Ureter (tissue), 1 donor: Measurements from ENCODE around the gene PTPN1. TPM values are rescaled to one million over a fixed set of nuclear protein-coding genes. Genes with fewer than 3 reads are reported as not detected.
"Not testable (repeated sequence)": the region's sequence is repeated elsewhere in the genome, so short reads cannot be mapped to it uniquely, and the experiment has no call there.

Experiments used
- DNase-seq: peaks from one replicate; pipeline ENCODE4 v3.0.0-alpha.2; 2020; ENCODE audit warnings: low spot score
- total RNA-seq: library from RNA; stranded (reverse); gene quantifications from one replicate; pipeline ENCODE4 v1.2.4, GENCODE V29; 2023
- donor health status: DM: yes; HTN: yes; CAD: no.

Gene PTPN1
- total RNA-seq, 1 donor from 2014 or later = 33.6 TPM

- DNase-seq = no peak
These were observed 28.4 kb upstream of the PTPN1 start for GRCh38 chr20:50481741-50482140.

- DNase-seq = no peak
These were observed 27.7 kb upstream of the PTPN1 start for GRCh38 chr20:50482396-50482981.

GRCh38 chr20:50484271-50484976 is 25.8 kb upstream of the PTPN1 start:
- DNase-seq = no peak

- no peak for DNase-seq
These were observed 22.8 kb upstream of the PTPN1 start for GRCh38 chr20:50487397-50487796.

- DNase-seq = no peak
These were observed 21.9 kb upstream of the PTPN1 start for GRCh38 chr20:50488236-50488806.

- DNase-seq = no peak
These were observed 19.0 kb upstream of the PTPN1 start for GRCh38 chr20:50491168-50491567.

- DNase-seq = no peak
These were observed 18.1 kb upstream of the PTPN1 start for GRCh38 chr20:50491926-50492634.

- no peak for DNase-seq
These were observed 16.3 kb upstream of the PTPN1 start for GRCh38 chr20:50493881-50494253.

- DNase-seq = no peak
These were observed 15.8 kb upstream of the PTPN1 start for GRCh38 chr20:50494428-50494827.

GRCh38 chr20:50496773-50497385 is 13.3 kb upstream of the PTPN1 start:
- no peak for DNase-seq

- no peak for DNase-seq
These were observed 12.0 kb upstream of the PTPN1 start for GRCh38 chr20:50498071-50498776.

- no peak for DNase-seq
These were observed 10.2 kb upstream of the PTPN1 start for GRCh38 chr20:50499938-50500337.

- no peak for DNase-seq
These were observed 8.0 kb upstream of the PTPN1 start for GRCh38 chr20:50501972-50502745.

GRCh38 chr20:50504231-50504823 is 5.9 kb upstream of the PTPN1 start:
- DNase-seq = no peak

GRCh38 chr20:50506270-50506579 is 4.0 kb upstream of the PTPN1 start:
- DNase-seq = no peak

- DNase-seq = not testable (repeated sequence)
These were observed 2.4 kb upstream of the PTPN1 start for GRCh38 chr20:50507745-50508144.

GRCh38 chr20:50508171-50508755 is 1.9 kb upstream of the PTPN1 start:
- no peak for DNase-seq

GRCh38 chr20:50510706-50511542 is 741 bp downstream of the PTPN1 start:
- no peak for DNase-seq

- DNase-seq = no peak
These were observed 2.1 kb downstream of the PTPN1 start for GRCh38 chr20:50512323-50512722.
